Fibroblast of lung (primary cell): ENCODE data around the gene MROH9.

ENCODE experiments used
- EZH2 ChIP-seq: IDR thresholded peaks from 2 replicates; pipeline ENCODE4 v1.5.1; 2012; ENCODE audit warnings: low read length, control low read depth, mild to moderate bottlenecking; ENCODE audit errors: missing control alignments
- TF ChIP-seq, protein P1 (sequence below), 2 donors: IDR thresholded peaks in 1 of 2; conservative IDR thresholded peaks in 1 of 2; 1 replicate in 1 of 2; 2 replicates in 1 of 2; pipeline ENCODE4 v1.5.1; 2011 to 2012; ENCODE audit warnings: low read length in 2 of 2, control low read depth in 1 of 2, inconsistent platforms in 1 of 2, low read depth in 1 of 2, mild to moderate bottlenecking in 1 of 2

DNA sequence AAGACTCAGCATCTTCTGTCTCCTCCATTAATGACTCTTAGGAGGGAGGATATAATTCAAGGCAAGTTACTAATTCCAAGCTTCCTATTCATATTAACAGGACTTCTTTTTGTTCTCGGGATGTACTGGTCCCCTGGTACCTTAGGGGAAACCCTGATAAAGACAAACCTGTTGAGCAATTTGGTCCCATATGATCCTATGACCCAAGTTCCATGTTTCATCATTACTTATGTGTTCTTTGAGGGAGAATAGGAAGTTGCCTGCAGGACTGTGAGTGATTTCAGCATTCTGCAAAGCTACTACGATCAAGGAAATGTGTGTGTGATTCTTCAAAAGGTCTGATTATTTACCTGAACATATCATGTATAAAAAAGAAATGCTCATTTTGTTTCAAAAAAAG lies 149.5 kb downstream of the MROH9 start:
- TF ChIP-seq, protein P1, sequence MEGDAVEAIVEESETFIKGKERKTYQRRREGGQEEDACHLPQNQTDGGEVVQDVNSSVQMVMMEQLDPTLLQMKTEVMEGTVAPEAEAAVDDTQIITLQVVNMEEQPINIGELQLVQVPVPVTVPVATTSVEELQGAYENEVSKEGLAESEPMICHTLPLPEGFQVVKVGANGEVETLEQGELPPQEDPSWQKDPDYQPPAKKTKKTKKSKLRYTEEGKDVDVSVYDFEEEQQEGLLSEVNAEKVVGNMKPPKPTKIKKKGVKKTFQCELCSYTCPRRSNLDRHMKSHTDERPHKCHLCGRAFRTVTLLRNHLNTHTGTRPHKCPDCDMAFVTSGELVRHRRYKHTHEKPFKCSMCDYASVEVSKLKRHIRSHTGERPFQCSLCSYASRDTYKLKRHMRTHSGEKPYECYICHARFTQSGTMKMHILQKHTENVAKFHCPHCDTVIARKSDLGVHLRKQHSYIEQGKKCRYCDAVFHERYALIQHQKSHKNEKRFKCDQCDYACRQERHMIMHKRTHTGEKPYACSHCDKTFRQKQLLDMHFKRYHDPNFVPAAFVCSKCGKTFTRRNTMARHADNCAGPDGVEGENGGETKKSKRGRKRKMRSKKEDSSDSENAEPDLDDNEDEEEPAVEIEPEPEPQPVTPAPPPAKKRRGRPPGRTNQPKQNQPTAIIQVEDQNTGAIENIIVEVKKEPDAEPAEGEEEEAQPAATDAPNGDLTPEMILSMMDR (conservative IDR thresholded peaks at IDR 0.05 in 1 of 2, IDR thresholded peaks at IDR 0.05 in 1 of 2; ENCODE audit: low read depth in 1 of 2, low read length in 2 of 2), result no peak
- no peak for TF ChIP-seq EZH2
